Fibroblast of mammary gland (primary cell): ENCODE data around the gene PRIM1.
A peak's percentile ranks its signal among the peaks of the same experiment; 100 is the strongest.
"Not testable (repeated sequence)": the region's sequence is repeated elsewhere in the genome, so short reads cannot be mapped to it uniquely, and the experiment has no call there.

ENCODE experiments used
- DNase-seq: peaks from one replicate; pipeline ENCODE4 v3.0.0-alpha.2; 2010; ENCODE audit warnings: low read depth
- H3K4me3 ChIP-seq: 2 replicates; pipeline ENCODE4 v1.5.1; 2011; ENCODE audit warnings: low read depth, mild to moderate bottlenecking, low read length, moderate library complexity; ENCODE audit not compliant: control insufficient read depth
- CTCF ChIP-seq: conservative IDR thresholded peaks from 2 replicates; pipeline ENCODE4 v1.5.1; 2011; ENCODE audit warnings: low read depth, low read length, inconsistent platforms; ENCODE audit not compliant: control insufficient read depth, insufficient read depth

Gene PRIM1

GRCh38 chr12:56709759-56710376 is 42.3 kb downstream of the PRIM1 start:
- no peak for DNase-seq
- no peak overlapping the region for H3K4me3 ChIP-seq
- TF ChIP-seq CTCF: no peak

- not testable (repeated sequence) for DNase-seq, H3K4me3 ChIP-seq
Observed at GRCh38 chr12:56704522-56704921, 47.6 kb downstream of the PRIM1 start.

- H3K4me3 ChIP-seq: no peak overlapping the region
- no peak for DNase-seq
- TF ChIP-seq CTCF: no peak
Observed at GRCh38 chr12:56699020-56699661, 53.0 kb downstream of the PRIM1 start.

GRCh38 chr12:56695327-56696101 is 56.6 kb downstream of the PRIM1 start:
- peak; percentile 50 for DNase-seq
- H3K4me3 ChIP-seq: no peak overlapping the region
- TF ChIP-seq CTCF: no peak

GRCh38 chr12:56694161-56694560 is 58.0 kb downstream of the PRIM1 start:
- no peak overlapping the region for H3K4me3 ChIP-seq
- no peak for TF ChIP-seq CTCF
- no peak for DNase-seq

GRCh38 chr12:56688846-56689109 is 63.3 kb downstream of the PRIM1 start:
- no peak for DNase-seq
- H3K4me3 ChIP-seq: peak overlapping the region; percentile 73
- no peak for TF ChIP-seq CTCF

GRCh38 chr12:56688129-56688845 is 63.8 kb downstream of the PRIM1 start, which contains the start of gene PTGES3:
TSS of gene PTGES3 (minus strand) at chr12:56688284. CDS start at chr12:56687999, 285 bp downstream.
- DNase-seq: peak; percentile 97
- H3K4me3 ChIP-seq: peak within 1 kb of the TSS; percentile 98
- TF ChIP-seq CTCF: no peak
